DND-41 (cell line): ENCODE measurements around the gene CEP131.
A peak's percentile ranks its signal among the peaks of the same experiment; 100 is the strongest.
"Not testable (repeated sequence)": the region's sequence is repeated elsewhere in the genome, so short reads cannot be mapped to it uniquely, and the experiment has no call there.

ENCODE experiments used
- ATAC-seq: fragments of 200-7000 bp; cut with Tn5 transposase; 3 replicates; pipeline ENCODE4 v1.9.1; 2021; ENCODE audit warnings: low read depth; ENCODE audit not compliant: insufficient read depth
- DNase-seq: peaks from one replicate; pipeline ENCODE4 v3.0.0-alpha.2; 2020
- H2AFZ ChIP-seq: 2 replicates; pipeline ENCODE4 v1.6.0; 2012; ENCODE audit warnings: low read depth, low read length
- H3K27ac ChIP-seq: 2 replicates; pipeline ENCODE4 v1.5.1; 2012; ENCODE audit warnings: low read length, inconsistent platforms
- H3K27me3 ChIP-seq: fragments of 200-600 bp; sonication (generic); 2 replicates; pipeline ENCODE4 v1.6.0; 2012; ENCODE audit warnings: low read length, mild to moderate bottlenecking, inconsistent platforms; ENCODE audit not compliant: insufficient read depth, poor library complexity
- H3K36me3 ChIP-seq: 2 replicates; pipeline ENCODE4 v1.5.1; 2012; ENCODE audit warnings: low read length, inconsistent platforms; ENCODE audit not compliant: insufficient read depth
- H3K4me1 ChIP-seq: 2 replicates; pipeline ENCODE4 v1.5.1; 2012; ENCODE audit warnings: mild to moderate bottlenecking, low read length; ENCODE audit not compliant: insufficient read depth
- H3K4me2 ChIP-seq: 2 replicates; pipeline ENCODE4 v1.6.0; 2012; ENCODE audit warnings: mild to moderate bottlenecking, moderate library complexity, low read length, inconsistent platforms; ENCODE audit not compliant: insufficient read depth
- H3K4me3 ChIP-seq, 2 experiments: fragments of 200-600 bp in 1 of 2; shearing (Covaris generic) in 1 of 2; 2 replicates each; pipeline ENCODE4 v1.5.1; 2012 to 2016; ENCODE audit warnings: inconsistent platforms in 2 of 2, low read length in 2 of 2, mild to moderate bottlenecking in 2 of 2, low read depth in 1 of 2, moderate library complexity in 1 of 2
- H3K79me2 ChIP-seq: 2 replicates; pipeline ENCODE4 v1.6.0; 2012; ENCODE audit warnings: low read length, inconsistent platforms; ENCODE audit not compliant: insufficient read depth
- H3K9ac ChIP-seq: 2 replicates; pipeline ENCODE4 v1.6.0; 2012; ENCODE audit warnings: low read depth, mild to moderate bottlenecking, inconsistent platforms, low read length, moderate library complexity
- H3K9me3 ChIP-seq: 2 replicates; pipeline ENCODE4 v1.5.1; 2012; ENCODE audit warnings: low read length, moderate library complexity, mild to moderate bottlenecking, inconsistent platforms; ENCODE audit not compliant: insufficient read depth, severe bottlenecking
- H4K20me1 ChIP-seq: 2 replicates; pipeline ENCODE4 v1.6.0; 2012; ENCODE audit warnings: low read length; ENCODE audit not compliant: insufficient read depth
- CTCF ChIP-seq: IDR thresholded peaks from 2 replicates; pipeline ENCODE4 v1.5.1; 2012; ENCODE audit warnings: borderline replicate concordance, low read length, moderate library complexity, mild to moderate bottlenecking; ENCODE audit not compliant: poor library complexity, severe bottlenecking; ENCODE audit errors: extremely low read depth
- EZH2 ChIP-seq: IDR thresholded peaks from 3 replicates; pipeline ENCODE4 v1.6.1; 2012; ENCODE audit warnings: borderline replicate concordance, low read depth, mild to moderate bottlenecking, moderate library complexity, low read length, inconsistent platforms; ENCODE audit not compliant: severe bottlenecking

Gene CEP131

DNA sequence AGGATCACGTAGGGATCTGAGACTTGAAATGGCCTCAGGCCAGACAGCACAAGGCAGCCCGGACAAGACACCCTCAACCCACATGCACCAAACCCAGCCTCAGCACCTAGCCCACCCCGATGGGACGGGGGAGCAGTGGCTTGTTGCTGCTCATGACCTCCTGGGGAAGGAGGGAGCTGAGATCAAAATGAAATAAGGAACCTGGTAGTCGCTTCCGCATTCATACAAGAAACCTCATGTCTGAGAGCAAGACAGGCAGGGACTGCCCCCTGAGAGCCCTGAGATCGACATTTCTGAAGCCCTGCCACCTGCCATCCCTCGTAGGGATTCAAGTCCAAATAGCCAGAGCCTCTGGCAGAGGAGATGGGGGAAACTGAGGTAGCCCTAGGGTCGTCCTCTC, 5.7 kb upstream of the CEP131 start:
- H3K4me3 ChIP-seq, result no peak overlapping the region
- no peaks in the 10 kb centered on the region for H3K27me3 ChIP-seq
- peaks cover 47% of the 10 kb centered on the region for H3K36me3 ChIP-seq
- no peak for ATAC-seq
- H3K4me1 ChIP-seq, result peaks cover 5% of the 10 kb centered on the region
- H2AFZ ChIP-seq, result no peak overlapping the region
- H3K9me3 ChIP-seq, result no peaks in the 10 kb centered on the region
- no peak overlapping the region for H3K27ac ChIP-seq
- peaks cover 7% of the 10 kb centered on the region for H4K20me1 ChIP-seq
- DNase-seq, result no peak
- no peaks in the 10 kb centered on the region for H3K79me2 ChIP-seq
- no peak for TF ChIP-seq EZH2
- no peak for TF ChIP-seq CTCF
- no peak overlapping the region for H3K9ac ChIP-seq
- H3K4me2 ChIP-seq, result no peak overlapping the region

DNA sequence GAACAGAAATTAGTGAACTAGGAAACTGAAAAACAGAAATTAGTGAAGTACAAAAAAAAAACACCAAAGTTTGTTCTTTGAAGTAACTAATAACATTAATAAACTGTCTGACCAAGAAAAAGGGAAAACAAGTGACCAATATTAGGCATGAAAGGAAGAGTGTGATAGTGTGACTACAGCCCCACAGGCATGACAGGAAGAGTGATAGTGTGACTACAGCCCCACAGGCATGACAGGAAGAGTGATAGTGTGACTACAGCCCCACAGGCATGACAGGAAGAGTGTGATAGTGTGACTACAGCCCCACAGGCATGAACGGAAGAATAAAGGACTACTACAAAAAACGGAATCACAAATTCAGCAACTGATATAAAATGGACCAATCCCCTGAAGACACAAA, 4.9 kb upstream of the CEP131 start:
- not testable (repeated sequence) for ATAC-seq, H3K9me3 ChIP-seq, H3K9ac ChIP-seq, H4K20me1 ChIP-seq, H2AFZ ChIP-seq, H3K27me3 ChIP-seq, H3K27ac ChIP-seq, H3K4me2 ChIP-seq, H3K4me1 ChIP-seq, DNase-seq, H3K4me3 ChIP-seq, H3K79me2 ChIP-seq
- H3K36me3 ChIP-seq, result peaks cover 39% of the 10 kb centered on the region

GRCh38 chr17:81223762-81224130, 981 bp upstream of the CEP131 start:
- H3K27ac ChIP-seq, result no peak overlapping the region
- no peak for ATAC-seq

GRCh38 chr17:81222620-81222905, 202 bp downstream of the CEP131 start:
- peak overlapping the region; percentile 88 to 94 for H3K4me3 ChIP-seq
- ATAC-seq (peak; percentile 15), DNase-seq (no peak)
- no peaks in the 10 kb centered on the region for H3K9me3 ChIP-seq
- H3K27ac ChIP-seq, result peak overlapping the region; percentile 64
- peak overlapping the region; percentile 75 for H2AFZ ChIP-seq
- H3K79me2 ChIP-seq, result peaks cover 18% of the 10 kb centered on the region
- peak overlapping the region; percentile 100 for H3K4me2 ChIP-seq
- H3K27me3 ChIP-seq, result no peaks in the 10 kb centered on the region
- peaks cover 26% of the 10 kb centered on the region for H3K4me1 ChIP-seq
- H3K9ac ChIP-seq, result peak overlapping the region; percentile 87
- no peak for TF ChIP-seq EZH2
- no peak for TF ChIP-seq CTCF
- H3K36me3 ChIP-seq, result peaks cover 25% of the 10 kb centered on the region
- H4K20me1 ChIP-seq, result peaks cover 20% of the 10 kb centered on the region

More at GRCh38 chr17:81223762-81224130, 981 bp upstream of the CEP131 start:
- Histone ChIP-seq H3K79me2 (peaks cover 18% of the 10 kb centered on the region), H3K36me3 (peaks cover 19% of the 10 kb centered on the region), H4K20me1 (peaks cover 18% of the 10 kb centered on the region), H2AFZ (peak overlapping the region; percentile 94), H3K27me3 (no peaks in the 10 kb centered on the region), H3K9me3 (no peaks in the 10 kb centered on the region), H3K4me3 (peak overlapping the region in 1 of 2 experiments; percentile 50; a peak in 1 of 4 replicates), H3K4me1 (peaks cover 26% of the 10 kb centered on the region), H3K9ac (peak overlapping the region; percentile 49), H3K4me2 (peak overlapping the region; percentile 69)
- DNase-seq, result no peak
- TF ChIP-seq CTCF (no peak), EZH2 (no peak)
